HG03571 (cell line): ENCODE results near the gene BNIP5.
"Not testable (repeated sequence)": the region's sequence is repeated elsewhere in the genome, so short reads cannot be mapped to it uniquely, and the experiment has no call there.

Experiments used
- ATAC-seq: cut with Tn5 transposase; IDR thresholded peaks from one replicate; pipeline ENCODE4 v1.9.1; 2021; ENCODE audit not compliant: unreplicated experiment

BNIP5 gene

GRCh38 chr6:36345681-36346466 lies 9.2 kb upstream of the BNIP5 start:
- ATAC-seq: no peak

- no peak for ATAC-seq
Measured at GRCh38 chr6:36343109-36343680, 6.5 kb upstream of the BNIP5 start.

- ATAC-seq: no peak
Measured at GRCh38 chr6:36340618-36341454, 4.1 kb upstream of the BNIP5 start.

GRCh38 chr6:36340306-36340617 lies 3.6 kb upstream of the BNIP5 start:
- no peak for ATAC-seq

GRCh38 chr6:36339146-36339545 lies 2.5 kb upstream of the BNIP5 start:
- ATAC-seq: no peak

- ATAC-seq: not testable (repeated sequence)
Measured at GRCh38 chr6:36338223-36338622, 1.5 kb upstream of the BNIP5 start.

- no peak for ATAC-seq
Measured at GRCh38 chr6:36337814-36338213, 1.1 kb upstream of the BNIP5 start.

- ATAC-seq: no peak
Measured at GRCh38 chr6:36336208-36336710, 429 bp downstream of the BNIP5 start.

- no peak for ATAC-seq
Measured at GRCh38 chr6:36335465-36336207, 1.1 kb downstream of the BNIP5 start.

- ATAC-seq: no peak
Measured at GRCh38 chr6:36334832-36335459, 1.7 kb downstream of the BNIP5 start.

GRCh38 chr6:36333931-36334725 lies 2.6 kb downstream of the BNIP5 start:
- no peak for ATAC-seq

- no peak for ATAC-seq
Measured at GRCh38 chr6:36333171-36333895, 3.4 kb downstream of the BNIP5 start.

GRCh38 chr6:36331381-36331780 lies 5.3 kb downstream of the BNIP5 start:
- ATAC-seq: no peak

- no peak for ATAC-seq
Measured at GRCh38 chr6:36330366-36330765, 6.3 kb downstream of the BNIP5 start.

- no peak for ATAC-seq
Measured at GRCh38 chr6:36329798-36330291, 6.8 kb downstream of the BNIP5 start.

- ATAC-seq: no peak
Measured at GRCh38 chr6:36328600-36328999, 8.1 kb downstream of the BNIP5 start.

GRCh38 chr6:36327919-36328236 lies 8.8 kb downstream of the BNIP5 start:
- ATAC-seq: no peak

GRCh38 chr6:36327226-36327918 lies 9.3 kb downstream of the BNIP5 start:
- no peak for ATAC-seq
